ENCODE data around the gene PLAAT5. TPM values are rescaled to one million over a fixed set of nuclear protein-coding genes. Genes with fewer than 3 reads are reported as not detected.

PLAAT5 gene
- total and polyA plus RNA-seq, 2 of the 4 experiments (the other 2 are of a cell fraction), result not detected

DNA sequence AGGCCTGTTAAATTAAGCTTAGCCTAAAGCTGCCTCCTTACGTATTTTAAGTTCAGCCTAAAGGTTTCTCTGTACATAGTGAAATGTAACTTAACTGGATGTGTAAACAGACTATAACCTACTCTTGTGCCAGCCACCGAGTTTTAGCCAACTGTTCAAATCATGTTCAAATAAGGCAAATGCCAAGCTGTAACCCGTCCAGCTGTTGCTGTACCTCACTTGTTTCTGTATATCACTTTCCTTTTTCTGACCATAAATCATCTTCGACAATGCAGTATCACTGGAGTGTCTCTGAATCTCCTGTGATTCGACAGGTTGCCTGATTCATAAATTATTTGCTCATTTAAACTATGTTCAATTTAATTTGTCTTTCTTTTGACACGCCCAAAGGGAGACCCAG lies 4.0 kb upstream of the PLAAT5 start:
- Histone ChIP-seq H3K9me1 (ENCODE audit: insufficient read depth, low read length) (no peaks in the 10 kb centered on the region; the same call in 1 of the 2 replicates), H3K23ac (ENCODE audit: low read depth, low read length) (no peak overlapping the region), H2BK5ac (ENCODE audit: low read depth, low read length, poor library complexity, severe bottlenecking) (no peak overlapping the region), H3K9ac (ENCODE audit: low read depth, low read length) (no peak overlapping the region), H3K36me3 (ENCODE audit: control insufficient read depth, insufficient read depth, low read length) (no peaks in the 10 kb centered on the region), H2AK5ac (ENCODE audit: low read depth, low read length) (no peak overlapping the region), H3K4ac (ENCODE audit: low read depth, low read length) (no peak overlapping the region), H4K91ac (ENCODE audit: insufficient read depth, low read depth, low read length) (no peak overlapping the region), H2BK15ac (ENCODE audit: low read depth, low read length) (no peak overlapping the region), H4K5ac (ENCODE audit: low read depth, low read length) (no peak overlapping the region), H4K20me1 (ENCODE audit: insufficient read depth, low read length) (no peaks in the 10 kb centered on the region), H3K27me3 (ENCODE audit: control insufficient read depth, insufficient read depth, low read length) (peaks cover 29% of the 10 kb centered on the region), H4K8ac (ENCODE audit: low read depth in 2 of 2, low read length in 2 of 2) (no peak overlapping the region), H2BK20ac (ENCODE audit: low read depth, low read length) (no peak overlapping the region), H3K4me1 (ENCODE audit: control insufficient read depth, insufficient read depth, low read length) (no peaks in the 10 kb centered on the region), H3K4me2 (ENCODE audit: low read depth, low read length) (no peak overlapping the region), H3K79me1 (ENCODE audit: low read depth in 1 of 2, low read length in 2 of 2) (no peaks in the 10 kb centered on the region), H3K14ac (replicated peaks; ENCODE audit: low read depth, low read length) (no peak overlapping the region), H2AFZ (replicated peaks; ENCODE audit: low read length, poor library complexity) (no peak overlapping the region), H2BK120ac (ENCODE audit: low read depth, low read length) (no peak overlapping the region), H3K9me3 (ENCODE audit: control insufficient read depth, insufficient read depth, low read length) (peaks cover 2% of the 10 kb centered on the region; the same call in 1 of the 2 replicates), H2AK9ac (replicated peaks; ENCODE audit: low read depth, low read length, poor library complexity) (no peak overlapping the region), H3K18ac (ENCODE audit: low read depth, low read length) (no peak overlapping the region), H3K27ac (ENCODE audit: insufficient read depth, low read length) (no peak overlapping the region), H3K56ac (ENCODE audit: extremely low read depth, insufficient read depth, low read length) (no peak overlapping the region), H3K4me3 (ENCODE audit: insufficient read depth, low read depth, low read length) (no peak overlapping the region)
- no peak for TF ChIP-seq MAZ (IDR thresholded peaks at IDR 0.05; ENCODE audit: borderline replicate concordance, low read depth, low read length)
- TF ChIP-seq RFX5 (IDR thresholded peaks at IDR 0.05; ENCODE audit: low read depth, low read length), result no peak
- TF ChIP-seq CHD1 (IDR thresholded peaks at IDR 0.05; ENCODE audit: low read depth, low read length), result no peak
- TF ChIP-seq, protein P1, sequence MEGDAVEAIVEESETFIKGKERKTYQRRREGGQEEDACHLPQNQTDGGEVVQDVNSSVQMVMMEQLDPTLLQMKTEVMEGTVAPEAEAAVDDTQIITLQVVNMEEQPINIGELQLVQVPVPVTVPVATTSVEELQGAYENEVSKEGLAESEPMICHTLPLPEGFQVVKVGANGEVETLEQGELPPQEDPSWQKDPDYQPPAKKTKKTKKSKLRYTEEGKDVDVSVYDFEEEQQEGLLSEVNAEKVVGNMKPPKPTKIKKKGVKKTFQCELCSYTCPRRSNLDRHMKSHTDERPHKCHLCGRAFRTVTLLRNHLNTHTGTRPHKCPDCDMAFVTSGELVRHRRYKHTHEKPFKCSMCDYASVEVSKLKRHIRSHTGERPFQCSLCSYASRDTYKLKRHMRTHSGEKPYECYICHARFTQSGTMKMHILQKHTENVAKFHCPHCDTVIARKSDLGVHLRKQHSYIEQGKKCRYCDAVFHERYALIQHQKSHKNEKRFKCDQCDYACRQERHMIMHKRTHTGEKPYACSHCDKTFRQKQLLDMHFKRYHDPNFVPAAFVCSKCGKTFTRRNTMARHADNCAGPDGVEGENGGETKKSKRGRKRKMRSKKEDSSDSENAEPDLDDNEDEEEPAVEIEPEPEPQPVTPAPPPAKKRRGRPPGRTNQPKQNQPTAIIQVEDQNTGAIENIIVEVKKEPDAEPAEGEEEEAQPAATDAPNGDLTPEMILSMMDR (conservative IDR thresholded peaks at IDR 0.05; ENCODE audit: low read depth, low read length), result no peak
- TF ChIP-seq, protein P2, sequence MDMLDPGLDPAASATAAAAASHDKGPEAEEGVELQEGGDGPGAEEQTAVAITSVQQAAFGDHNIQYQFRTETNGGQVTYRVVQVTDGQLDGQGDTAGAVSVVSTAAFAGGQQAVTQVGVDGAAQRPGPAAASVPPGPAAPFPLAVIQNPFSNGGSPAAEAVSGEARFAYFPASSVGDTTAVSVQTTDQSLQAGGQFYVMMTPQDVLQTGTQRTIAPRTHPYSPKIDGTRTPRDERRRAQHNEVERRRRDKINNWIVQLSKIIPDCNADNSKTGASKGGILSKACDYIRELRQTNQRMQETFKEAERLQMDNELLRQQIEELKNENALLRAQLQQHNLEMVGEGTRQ (IDR thresholded peaks at IDR 0.05; ENCODE audit: low read depth, low read length), result no peak
- TF ChIP-seq FOS (IDR thresholded peaks at IDR 0.05; ENCODE audit: low read depth, low read length), result no peak
- TF ChIP-seq MXI1 (IDR thresholded peaks at IDR 0.05; ENCODE audit: borderline replicate concordance, low read depth, low read length), result no peak
- TF ChIP-seq POLR2A (IDR thresholded peaks at IDR 0.05; ENCODE audit: low read depth, low read length), result no peak
- no peak for TF ChIP-seq SMC3 (IDR thresholded peaks at IDR 0.05; ENCODE audit: low read depth, low read length)
- TF ChIP-seq MAFK (IDR thresholded peaks at IDR 0.05; ENCODE audit: low read depth, low read length), result no peak
- no TSS peak for BruUV-seq (replicated peaks)
- DNase-seq (no peak), ATAC-seq (ENCODE audit: low read depth) (no peak)
- intact Hi-C loops (cut with micrococcal nuclease), result no loop called here
- ChIA-PET POLR2A (ENCODE audit: unreplicated experiment) (no interaction called here), CTCF (no interaction called here)
- dilution Hi-C loops (cut with HindIII; ENCODE audit: low sequenced_read_pairs, unreplicated experiment), result no loop called here
- WGBS, 2 experiments (ENCODE audit: extremely low coverage in 2 of 2, insufficient read length in 1 of 2), result 60% methylated on average over 1 of the region's 6 CpGs; no CpG with 5 or more reads in 1 of the 2 experiments
- in situ Hi-C loops (cut with MboI; ENCODE audit: low sequenced_read_pairs), result loop anchor here (25.0 kb wide), 1 partner anchor 442 kb away; the partner anchor contains the start of gene NAA40
